ENCODE measurements around the gene GTF2IRD1.
"Not testable (repeated sequence)": the region's sequence is repeated elsewhere in the genome, so short reads cannot be mapped to it uniquely, and the experiment has no call there.

Gene GTF2IRD1

DNA sequence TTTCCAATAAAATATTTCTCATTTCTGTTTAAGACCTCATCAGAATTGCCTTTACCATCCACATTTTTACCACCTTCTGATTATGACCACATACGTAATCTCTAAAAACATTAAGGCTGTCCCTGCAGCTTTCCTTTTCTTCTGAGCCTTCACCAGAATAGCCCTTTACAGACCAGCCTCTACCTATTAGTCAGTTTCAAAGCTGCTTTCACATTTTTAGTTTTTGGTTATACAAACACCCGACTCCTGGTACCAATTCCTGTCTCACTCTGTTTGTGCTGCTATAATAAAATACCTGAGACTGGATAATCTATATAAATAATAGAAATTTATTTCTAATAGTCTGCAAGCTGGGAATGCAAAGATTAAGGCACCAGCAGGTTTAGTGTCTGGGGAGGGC is 15.4 kb upstream of the GTF2IRD1 start:
- no peak overlapping the region for H3K4me3 ChIP-seq (ENCODE audit: low read depth, low read length)
- no peak for DNase-seq (ENCODE audit: low read depth)
- TF ChIP-seq, protein P1, sequence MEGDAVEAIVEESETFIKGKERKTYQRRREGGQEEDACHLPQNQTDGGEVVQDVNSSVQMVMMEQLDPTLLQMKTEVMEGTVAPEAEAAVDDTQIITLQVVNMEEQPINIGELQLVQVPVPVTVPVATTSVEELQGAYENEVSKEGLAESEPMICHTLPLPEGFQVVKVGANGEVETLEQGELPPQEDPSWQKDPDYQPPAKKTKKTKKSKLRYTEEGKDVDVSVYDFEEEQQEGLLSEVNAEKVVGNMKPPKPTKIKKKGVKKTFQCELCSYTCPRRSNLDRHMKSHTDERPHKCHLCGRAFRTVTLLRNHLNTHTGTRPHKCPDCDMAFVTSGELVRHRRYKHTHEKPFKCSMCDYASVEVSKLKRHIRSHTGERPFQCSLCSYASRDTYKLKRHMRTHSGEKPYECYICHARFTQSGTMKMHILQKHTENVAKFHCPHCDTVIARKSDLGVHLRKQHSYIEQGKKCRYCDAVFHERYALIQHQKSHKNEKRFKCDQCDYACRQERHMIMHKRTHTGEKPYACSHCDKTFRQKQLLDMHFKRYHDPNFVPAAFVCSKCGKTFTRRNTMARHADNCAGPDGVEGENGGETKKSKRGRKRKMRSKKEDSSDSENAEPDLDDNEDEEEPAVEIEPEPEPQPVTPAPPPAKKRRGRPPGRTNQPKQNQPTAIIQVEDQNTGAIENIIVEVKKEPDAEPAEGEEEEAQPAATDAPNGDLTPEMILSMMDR (IDR thresholded peaks at IDR 0.05; ENCODE audit: insufficient read depth, low read depth, low read length, missing control alignments): no peak

GRCh38 chr7:74439541-74439940 is 14.2 kb upstream of the GTF2IRD1 start:
- TF ChIP-seq, protein P1 (IDR thresholded peaks at IDR 0.05; ENCODE audit: insufficient read depth, low read depth, low read length, missing control alignments): no peak
- DNase-seq (ENCODE audit: low read depth): no peak
- no peak overlapping the region for H3K4me3 ChIP-seq (ENCODE audit: low read depth, low read length)

DNA sequence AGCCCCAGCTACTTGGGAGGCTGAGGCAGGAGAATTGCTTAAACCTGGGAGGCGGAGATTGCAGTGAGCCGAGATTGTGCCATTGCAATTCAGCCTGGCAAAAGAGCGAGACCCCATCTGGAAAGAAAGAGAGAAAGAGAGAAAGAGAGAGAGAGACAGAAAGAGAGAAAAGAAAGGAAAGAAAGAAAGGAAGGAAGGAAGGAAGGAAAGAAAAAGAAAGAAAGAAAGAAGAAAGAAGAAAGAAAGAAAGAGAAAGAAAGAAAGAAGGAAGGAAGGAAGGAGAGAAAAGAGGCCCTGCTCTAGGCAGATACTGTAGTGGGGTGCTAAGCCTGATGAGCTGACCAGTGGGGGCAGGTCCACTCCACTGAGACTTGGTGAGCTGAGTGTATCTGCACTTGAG is 13.6 kb upstream of the GTF2IRD1 start:
- DNase-seq (ENCODE audit: low read depth); H3K4me3 ChIP-seq (ENCODE audit: low read depth, low read length): not testable (repeated sequence)

DNA sequence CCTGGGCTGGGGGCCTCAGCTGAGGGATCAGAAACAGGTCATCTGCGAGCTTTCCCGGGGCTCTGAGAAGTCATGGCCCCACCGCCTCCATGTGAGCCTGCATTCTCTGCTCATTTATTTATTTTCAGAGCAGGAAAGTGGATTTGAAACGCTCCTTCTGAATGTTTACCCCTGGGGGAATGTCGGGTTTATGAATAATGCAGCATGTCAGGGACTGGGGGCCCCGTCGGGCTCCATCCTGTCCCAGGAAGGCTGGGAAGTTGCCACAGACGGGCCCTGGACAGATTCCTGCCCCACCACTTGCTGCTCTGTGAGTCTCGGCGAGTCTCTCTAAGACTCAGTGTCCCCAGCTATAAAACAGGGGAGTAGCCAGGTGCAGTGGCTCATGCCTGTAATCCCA is 11.9 kb upstream of the GTF2IRD1 start:
- H3K4me3 ChIP-seq (ENCODE audit: low read depth, low read length): no peak overlapping the region
- DNase-seq (ENCODE audit: low read depth): no peak
- TF ChIP-seq, protein P1 (IDR thresholded peaks at IDR 0.05; ENCODE audit: insufficient read depth, low read depth, low read length, missing control alignments): no peak

- no peak for DNase-seq (ENCODE audit: low read depth)
- TF ChIP-seq, protein P1 (IDR thresholded peaks at IDR 0.05; ENCODE audit: insufficient read depth, low read depth, low read length, missing control alignments): no peak
- no peak overlapping the region for H3K4me3 ChIP-seq (ENCODE audit: low read depth, low read length)
These were observed 10.0 kb upstream of the GTF2IRD1 start for GRCh38 chr7:74443543-74444247.

- no peak for DNase-seq (ENCODE audit: low read depth)
- H3K4me3 ChIP-seq (ENCODE audit: low read depth, low read length): no peak overlapping the region
- TF ChIP-seq, protein P1 (IDR thresholded peaks at IDR 0.05; ENCODE audit: insufficient read depth, low read depth, low read length, missing control alignments): no peak
These were observed 4.6 kb upstream of the GTF2IRD1 start for GRCh38 chr7:74449144-74449543.

DNA sequence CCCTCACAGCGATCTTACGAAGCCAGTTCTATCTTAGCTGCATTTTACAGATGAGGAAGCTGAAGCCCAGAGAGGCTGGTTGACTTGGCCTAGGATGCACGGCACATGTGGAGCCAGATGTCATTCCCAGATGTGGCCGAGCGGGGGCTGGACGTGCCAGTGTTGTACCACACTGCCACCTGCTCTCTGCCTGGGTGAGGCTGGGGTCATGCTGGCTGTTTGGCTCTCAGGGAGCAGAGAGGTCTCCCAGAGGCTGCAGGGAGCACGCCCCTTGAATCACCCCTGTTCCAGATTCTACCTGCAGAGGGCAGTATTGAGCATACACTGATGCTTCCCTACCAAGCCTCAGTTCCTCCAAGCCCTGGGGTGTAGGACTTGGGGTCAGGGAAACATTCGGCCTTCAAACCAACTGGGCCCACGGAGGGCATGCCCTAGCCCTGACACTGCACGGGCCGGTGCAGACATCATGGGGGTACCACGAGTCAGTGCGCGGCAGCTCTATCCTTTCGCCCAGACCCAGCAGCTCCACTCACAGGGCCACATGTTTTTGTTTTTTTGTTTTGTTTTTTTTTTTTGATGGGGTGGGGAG is 3.8 kb upstream of the GTF2IRD1 start:
- no peak overlapping the region for H3K4me3 ChIP-seq (ENCODE audit: low read depth, low read length)
- DNase-seq (ENCODE audit: low read depth): peak; percentile 72
- TF ChIP-seq, protein P1 (IDR thresholded peaks at IDR 0.05; ENCODE audit: insufficient read depth, low read depth, low read length, missing control alignments): peak; percentile 87
